Stimulated activated CD4-positive, alpha-beta T cell treated with anti-CD3 and anti-CD28 coated beads, Interleukin-1b, Interleukin-23, amount 100 ng/mL, for 24 hours (primary cell): ENCODE results near the gene APC.
"Not testable (repeated sequence)": the region's sequence is repeated elsewhere in the genome, so short reads cannot be mapped to it uniquely, and the experiment has no call there.

ENCODE experiments used
- DNase-seq, 4 experiments: peaks; one replicate each; pipeline ENCODE4 v3.0.0-alpha.2; 2020; ENCODE audit warnings: low read depth in 4 of 4, low spot score in 1 of 4

APC gene

DNA sequence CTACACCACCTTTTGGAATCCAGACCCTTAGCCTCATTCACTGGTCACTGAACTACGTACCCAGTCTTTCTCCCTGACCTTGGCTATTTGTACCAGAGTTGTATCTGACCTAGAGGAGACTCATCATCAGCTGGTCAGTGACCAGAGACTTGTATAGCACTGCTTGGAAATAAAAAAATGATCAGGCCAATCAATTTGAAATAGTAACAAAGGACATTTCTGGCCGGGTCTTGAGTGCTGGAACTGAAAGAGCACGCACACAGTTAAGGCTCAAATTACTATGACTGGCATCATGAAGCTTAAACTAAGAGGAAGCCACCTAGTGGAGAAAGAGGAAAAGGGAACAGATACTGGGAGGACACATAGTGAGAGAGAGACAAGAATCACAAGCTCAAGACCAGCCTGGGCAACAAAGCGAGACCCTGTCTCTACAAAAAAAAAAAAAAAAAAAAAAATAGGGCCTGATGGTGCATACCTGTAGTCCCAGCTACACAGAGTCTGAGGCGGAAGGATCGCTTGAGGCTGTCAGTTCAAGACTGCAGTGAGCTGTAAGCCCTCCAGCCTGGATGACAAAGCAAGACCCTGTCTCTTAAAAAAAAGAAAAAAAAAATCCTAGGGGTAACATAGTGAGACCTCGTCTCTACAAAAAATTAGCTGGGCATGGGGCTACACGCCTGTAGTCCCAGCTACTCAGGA is 110.6 kb downstream of the APC start:
- no peak for DNase-seq

DNA sequence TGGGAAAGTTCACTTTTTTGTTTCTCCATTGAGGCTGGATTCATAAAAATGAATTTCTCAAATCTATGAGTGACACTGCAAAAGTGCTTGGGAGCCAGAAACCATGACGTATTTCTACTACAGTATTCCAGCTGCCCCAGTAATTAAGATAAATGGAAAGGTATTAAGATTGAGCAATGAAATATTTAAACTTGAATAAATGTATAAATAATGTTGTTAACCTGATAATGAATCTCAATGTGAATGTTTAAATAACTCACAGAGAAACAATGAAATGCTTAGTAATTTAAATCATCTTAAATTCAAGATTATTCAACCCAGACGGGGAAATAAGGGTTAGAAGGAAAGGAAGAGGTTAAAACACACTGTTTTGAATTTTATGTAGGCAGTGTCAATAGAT is 112.2 kb downstream of the APC start:
- DNase-seq = no peak

DNA sequence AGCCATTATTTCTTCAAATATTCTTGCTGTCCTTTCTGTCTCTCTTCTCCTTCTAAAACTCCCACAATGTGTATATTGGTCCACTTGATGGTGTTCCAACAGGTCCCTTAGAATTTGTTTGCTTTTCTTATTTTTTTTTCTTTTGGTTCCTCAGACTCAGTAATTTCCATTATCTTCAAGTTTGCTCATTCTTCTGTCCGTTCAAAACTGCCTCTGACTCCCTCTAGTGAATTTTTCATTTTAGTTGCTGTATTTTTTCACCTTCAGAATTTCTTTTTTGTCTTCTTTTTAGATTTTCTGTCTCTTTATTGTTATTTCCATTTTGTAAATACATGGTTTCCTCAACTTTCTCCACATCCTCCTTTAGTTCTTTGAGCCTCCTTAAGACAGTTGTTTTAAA is 117.0 kb downstream of the APC start:
- no peak for DNase-seq

DNA sequence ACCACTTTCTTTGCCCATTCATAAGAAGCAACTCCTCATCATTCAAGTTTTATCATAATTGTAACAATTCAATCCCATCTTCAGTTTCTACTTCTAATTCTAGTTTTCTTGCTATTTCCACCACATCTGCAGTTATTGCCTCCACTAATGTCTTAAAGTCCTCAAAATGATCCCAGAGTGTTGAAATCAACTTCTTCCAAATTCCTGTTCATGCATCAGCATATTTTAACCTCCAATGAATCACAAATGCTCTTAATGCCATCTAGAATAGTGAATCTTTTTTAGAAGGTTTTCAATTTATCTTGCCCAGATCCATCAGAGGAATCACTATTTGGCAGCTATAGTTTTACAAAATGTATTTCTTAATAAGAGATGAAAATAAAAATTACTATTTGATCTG is 120.2 kb downstream of the APC start:
- no peak for DNase-seq

GRCh38 chr5:112860571-112860928 is 122.9 kb downstream of the APC start:
- not testable (repeated sequence) for DNase-seq

- DNase-seq = peak; percentile 76 to 89 (median 83)
Observed at GRCh38 chr5:112860929-112861637, 123.4 kb downstream of the APC start, which contains the start of gene SRP19. SRP19 (plus strand) TSS chr5:112861287; CDS start chr5:112861377, 90 bp downstream.

DNA sequence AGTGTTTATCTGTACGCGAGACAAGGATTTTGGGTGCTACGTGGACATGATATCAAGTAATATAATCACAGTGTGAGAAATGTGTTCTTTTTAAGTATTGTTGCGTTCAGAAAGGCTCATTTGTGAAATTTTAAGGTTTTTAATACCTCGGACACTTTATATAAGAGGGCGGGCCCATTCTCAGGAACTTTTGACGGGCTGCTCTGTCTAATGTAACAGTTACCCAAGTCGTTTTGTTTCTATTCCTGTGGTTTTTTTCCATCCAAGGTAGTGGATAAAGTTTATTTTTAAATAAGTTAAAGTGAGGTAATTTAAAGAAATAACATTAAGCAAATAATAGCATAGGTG is 123.9 kb downstream of the APC start:
- DNase-seq = no peak

DNA sequence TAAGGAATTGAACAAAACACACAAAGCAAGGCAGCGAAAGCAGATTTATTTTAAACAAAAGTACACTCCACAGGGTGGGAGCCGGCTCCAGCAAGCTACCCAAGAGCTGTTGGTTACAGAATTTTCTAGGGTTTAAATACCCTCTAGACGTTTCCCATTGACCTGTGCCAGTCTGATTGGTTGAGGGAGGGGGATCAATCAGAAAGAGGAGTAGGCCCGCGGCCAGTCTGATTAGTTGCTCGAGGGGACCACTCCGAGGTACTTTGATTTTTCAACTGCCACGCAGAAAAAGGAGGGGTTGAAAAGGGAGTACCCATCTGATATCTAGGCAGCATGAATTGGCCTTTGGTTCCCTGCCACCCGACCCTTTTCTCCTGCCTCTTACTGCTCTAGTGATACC is 124.4 kb downstream of the APC start:
- no peak for DNase-seq

DNA sequence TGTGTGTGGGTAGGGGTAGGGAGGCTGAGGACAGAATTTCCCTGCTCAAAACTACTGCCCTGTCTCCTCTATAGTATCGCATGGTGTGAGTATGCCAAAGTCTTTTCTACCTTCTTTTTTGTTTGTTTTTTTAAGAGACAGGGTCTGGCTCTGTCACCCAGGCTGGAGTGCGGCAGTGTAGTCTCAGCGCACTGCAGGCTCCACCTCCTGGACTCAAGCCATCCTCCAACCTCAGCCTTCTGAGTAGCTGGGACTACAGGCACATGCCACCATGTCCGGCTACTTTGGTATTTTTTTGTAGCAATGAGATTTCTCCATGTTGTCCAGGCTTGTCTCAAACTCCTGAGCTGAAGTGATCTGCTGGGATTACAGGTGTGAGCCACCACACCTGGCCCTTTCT is 125.9 kb downstream of the APC start:
- DNase-seq = no peak

GRCh38 chr5:112865128-112865527 is 127.4 kb downstream of the APC start:
- no peak for DNase-seq

- no peak for DNase-seq
Observed at GRCh38 chr5:112866739-112867138, 129.1 kb downstream of the APC start.

- no peak for DNase-seq
Observed at GRCh38 chr5:112867411-112867810, 129.7 kb downstream of the APC start.

- no peak for DNase-seq
Observed at GRCh38 chr5:112869948-112870347, 132.3 kb downstream of the APC start.

- no peak for DNase-seq
Observed at GRCh38 chr5:112870966-112871365, 133.3 kb downstream of the APC start.

DNA sequence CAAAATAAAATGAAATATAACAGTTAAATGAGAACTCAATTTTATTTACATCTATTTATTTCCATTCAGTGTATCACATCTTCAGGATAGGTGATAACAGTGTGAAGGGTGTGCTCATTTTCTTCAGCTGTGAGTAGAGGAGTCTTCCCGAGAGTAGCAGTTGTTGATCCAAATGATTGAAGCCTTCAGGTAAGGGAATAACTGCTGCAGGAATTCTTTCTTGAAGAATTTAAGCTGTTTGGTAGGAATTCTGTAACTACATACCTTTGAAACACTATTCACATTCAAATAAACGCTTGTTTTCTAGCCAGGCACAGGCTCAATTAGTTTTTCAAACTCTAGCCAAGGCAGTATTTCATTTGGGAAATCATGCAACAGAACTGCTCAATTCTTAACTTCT is 138.7 kb downstream of the APC start:
- DNase-seq = no peak

- DNase-seq = no peak
Observed at GRCh38 chr5:112878101-112878500, 140.4 kb downstream of the APC start.

DNA sequence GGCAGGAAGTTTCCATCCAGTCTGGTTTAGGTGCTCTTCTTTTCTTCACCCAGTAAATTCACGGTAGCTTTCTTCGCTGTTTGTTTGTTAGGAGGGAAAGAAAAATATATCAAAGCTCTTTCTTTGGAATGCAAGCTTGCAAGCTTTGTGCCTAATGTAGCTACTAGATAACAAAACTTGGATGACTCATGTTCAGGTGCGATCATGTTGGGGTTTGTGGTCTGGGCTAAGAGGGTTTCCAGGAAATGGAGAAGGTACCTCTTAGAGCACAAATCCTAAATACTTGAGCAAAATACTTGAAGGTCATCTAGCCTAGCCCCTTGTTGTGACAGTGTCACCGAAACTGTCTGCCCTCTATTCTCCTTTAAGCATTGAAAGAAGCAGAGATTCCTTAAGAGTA is 141.1 kb downstream of the APC start:
- DNase-seq = peak in 1 of 4 experiments; percentile 33

DNA sequence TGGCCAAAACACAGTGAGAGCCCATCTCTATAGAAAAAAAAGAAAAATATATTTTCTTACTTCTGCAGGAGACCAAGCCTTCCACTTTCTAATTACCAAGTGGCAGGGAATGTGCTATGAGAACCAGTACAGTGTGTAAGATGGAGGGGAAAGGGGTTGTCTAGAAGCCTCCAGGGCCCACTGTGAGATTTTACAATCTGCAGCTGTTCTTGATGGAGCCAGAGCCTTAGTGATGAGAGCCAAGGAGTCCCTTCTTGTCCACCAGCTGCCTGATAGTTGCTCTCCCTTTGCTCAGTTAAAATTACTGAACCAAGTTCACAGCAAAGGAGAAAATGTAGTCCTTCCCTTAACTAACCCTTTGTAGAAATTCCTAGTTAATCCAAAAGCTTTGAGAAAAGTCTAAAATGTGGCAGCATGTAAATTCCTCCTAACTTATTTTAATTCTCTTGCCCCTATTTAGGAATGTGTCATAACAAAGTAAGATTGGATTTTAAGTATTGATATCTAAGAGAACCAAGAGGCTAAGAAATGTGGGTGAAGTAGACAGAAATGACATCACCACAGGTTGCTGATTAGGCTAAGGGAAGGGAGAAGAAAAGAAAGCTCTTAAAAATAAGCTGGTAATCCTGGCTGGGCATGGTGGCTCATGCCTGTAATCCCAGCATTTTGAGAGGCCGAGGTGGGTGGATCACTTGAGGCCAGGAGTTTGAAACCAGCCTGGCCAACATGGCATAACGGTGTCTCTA is 142.7 kb downstream of the APC start:
- no peak for DNase-seq

GRCh38 chr5:112883192-112883591 is 145.5 kb downstream of the APC start:
- DNase-seq = no peak

GRCh38 chr5:112885001-112885400 is 147.3 kb downstream of the APC start:
- no peak for DNase-seq

- DNase-seq = no peak
Observed at GRCh38 chr5:112886975-112887374, 149.3 kb downstream of the APC start.

- DNase-seq = not testable (repeated sequence)
Observed at GRCh38 chr5:112892066-112892465, 154.4 kb downstream of the APC start.
